AG04450 (cell line): ENCODE data around the gene HTR1D. TPM values are rescaled to one million over a fixed set of nuclear protein-coding genes. Genes with fewer than 3 reads are reported as not detected.
"Not testable (repeated sequence)": the region's sequence is repeated elsewhere in the genome, so short reads cannot be mapped to it uniquely, and the experiment has no call there.

Source experiments
- CTCF ChIA-PET: fragments of 300-600, 350-600 bp; formaldehyde crosslinking; extraction: SDS; loops from one replicate; lab custom pipeline; 2022; ENCODE audit warnings: antibody characterized with exemption, inconsistent platforms; lab: Charles Lee
- POLR2A ChIA-PET: fragments of 350-600 bp; formaldehyde crosslinking; extraction: SDS; loops from one replicate; lab custom pipeline; 2021; ENCODE audit warnings: antibody characterized with exemption, inconsistent platforms; lab: Yijun Ruan, JAX
- DNase-seq: peaks from one replicate; pipeline ENCODE4 v3.0.0-alpha.2; 2011; ENCODE audit warnings: low read depth, low spot score
- H3K27ac ChIP-seq: one replicate; pipeline ENCODE4 v1.5.1; 2012; ENCODE audit warnings: low read depth, low read length, control low read depth
- H3K27me3 ChIP-seq: one replicate; pipeline ENCODE4 v1.6.0; 2012; ENCODE audit warnings: low read length; ENCODE audit not compliant: control insufficient read depth, insufficient read depth
- H3K4me3 ChIP-seq: 2 replicates; pipeline ENCODE4 v1.5.1; 2011; ENCODE audit warnings: mild to moderate bottlenecking, low read depth, low read length, control low read depth
- H3K9me3 ChIP-seq: 2 replicates; pipeline ENCODE4 v1.5.1; 2012; ENCODE audit warnings: low read length; ENCODE audit not compliant: control insufficient read depth, insufficient read depth
- polyA plus RNA-seq: library from polyadenylated mRNA; depleted of rRNA; stranded (reverse); fragments of >200 nt; gene quantifications from 2 replicates; pipeline ENCODE4 v1.2.3, GENCODE V29; 2011
- TF ChIP-seq, protein P1 (sequence below): IDR thresholded peaks from 2 replicates; pipeline ENCODE4 v1.5.1; 2011; ENCODE audit warnings: low read depth, low read length, control low read depth, inconsistent platforms

The HTR1D gene
- polyA plus RNA-seq, 1 experiment: 0.07 TPM

DNA sequence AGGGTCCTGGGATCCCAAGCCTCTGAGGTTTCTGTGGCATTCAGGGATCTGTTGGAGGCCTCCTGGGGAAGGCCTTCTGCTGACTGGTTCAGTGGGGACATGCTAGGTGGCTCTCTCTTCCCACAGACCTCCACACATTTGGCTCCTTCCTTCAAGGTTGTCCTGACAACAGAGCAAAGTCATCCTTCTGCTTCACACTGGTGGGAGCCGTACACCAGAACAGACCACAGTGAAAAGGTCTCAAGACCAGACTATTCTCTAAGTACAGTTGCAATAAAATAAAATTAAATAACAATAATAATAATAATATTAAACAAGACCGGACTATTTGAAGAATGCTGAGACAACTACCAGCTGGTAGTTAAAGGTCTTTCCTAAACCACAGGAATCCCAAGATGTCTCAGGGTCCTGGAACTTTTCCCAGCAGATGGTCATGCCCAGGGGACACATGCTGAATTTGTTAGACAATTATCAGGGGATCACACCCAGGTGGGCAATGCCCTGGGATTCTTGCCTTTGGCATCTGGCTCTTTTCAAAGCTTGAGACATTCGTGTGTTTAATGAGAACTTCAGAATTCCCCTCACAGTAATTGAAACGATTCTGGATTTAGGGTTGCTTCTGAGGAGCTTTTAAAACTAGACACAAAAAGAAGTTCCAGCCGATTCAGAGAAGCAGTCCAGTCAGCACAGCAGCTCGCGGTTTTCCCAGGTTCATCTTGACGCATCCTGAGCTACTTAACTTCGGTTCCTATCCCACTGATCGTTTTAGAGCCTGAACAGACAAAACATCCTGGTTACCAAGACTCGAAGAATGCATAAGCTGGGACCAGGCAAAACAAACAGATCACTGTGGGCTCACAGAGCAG is 22.9 kb downstream of the HTR1D start:
- Histone ChIP-seq H3K27ac (peak overlapping the region; percentile 86), H3K9me3 (peaks cover 5% of the 10 kb centered on the region; the same call in 1 of the 2 replicates), H3K27me3 (no peaks in the 10 kb centered on the region), H3K4me3 (no peak overlapping the region)
- TF ChIP-seq, protein P1, sequence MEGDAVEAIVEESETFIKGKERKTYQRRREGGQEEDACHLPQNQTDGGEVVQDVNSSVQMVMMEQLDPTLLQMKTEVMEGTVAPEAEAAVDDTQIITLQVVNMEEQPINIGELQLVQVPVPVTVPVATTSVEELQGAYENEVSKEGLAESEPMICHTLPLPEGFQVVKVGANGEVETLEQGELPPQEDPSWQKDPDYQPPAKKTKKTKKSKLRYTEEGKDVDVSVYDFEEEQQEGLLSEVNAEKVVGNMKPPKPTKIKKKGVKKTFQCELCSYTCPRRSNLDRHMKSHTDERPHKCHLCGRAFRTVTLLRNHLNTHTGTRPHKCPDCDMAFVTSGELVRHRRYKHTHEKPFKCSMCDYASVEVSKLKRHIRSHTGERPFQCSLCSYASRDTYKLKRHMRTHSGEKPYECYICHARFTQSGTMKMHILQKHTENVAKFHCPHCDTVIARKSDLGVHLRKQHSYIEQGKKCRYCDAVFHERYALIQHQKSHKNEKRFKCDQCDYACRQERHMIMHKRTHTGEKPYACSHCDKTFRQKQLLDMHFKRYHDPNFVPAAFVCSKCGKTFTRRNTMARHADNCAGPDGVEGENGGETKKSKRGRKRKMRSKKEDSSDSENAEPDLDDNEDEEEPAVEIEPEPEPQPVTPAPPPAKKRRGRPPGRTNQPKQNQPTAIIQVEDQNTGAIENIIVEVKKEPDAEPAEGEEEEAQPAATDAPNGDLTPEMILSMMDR: no peak
- ChIA-PET CTCF (interaction anchor here (0.6 to 3.3 kb wide), 6 partner anchors 10 to 96 kb away, joined by 3 to 29 read pairs (median 6); no protein-coding TSS in a partner anchor), POLR2A (interaction anchor here (0.5 to 1.4 kb wide), 7 partner anchors 16 to 95 kb away, joined by 3 to 5 read pairs (median 3); no protein-coding TSS in a partner anchor)
- DNase-seq: peak; percentile 77

DNA sequence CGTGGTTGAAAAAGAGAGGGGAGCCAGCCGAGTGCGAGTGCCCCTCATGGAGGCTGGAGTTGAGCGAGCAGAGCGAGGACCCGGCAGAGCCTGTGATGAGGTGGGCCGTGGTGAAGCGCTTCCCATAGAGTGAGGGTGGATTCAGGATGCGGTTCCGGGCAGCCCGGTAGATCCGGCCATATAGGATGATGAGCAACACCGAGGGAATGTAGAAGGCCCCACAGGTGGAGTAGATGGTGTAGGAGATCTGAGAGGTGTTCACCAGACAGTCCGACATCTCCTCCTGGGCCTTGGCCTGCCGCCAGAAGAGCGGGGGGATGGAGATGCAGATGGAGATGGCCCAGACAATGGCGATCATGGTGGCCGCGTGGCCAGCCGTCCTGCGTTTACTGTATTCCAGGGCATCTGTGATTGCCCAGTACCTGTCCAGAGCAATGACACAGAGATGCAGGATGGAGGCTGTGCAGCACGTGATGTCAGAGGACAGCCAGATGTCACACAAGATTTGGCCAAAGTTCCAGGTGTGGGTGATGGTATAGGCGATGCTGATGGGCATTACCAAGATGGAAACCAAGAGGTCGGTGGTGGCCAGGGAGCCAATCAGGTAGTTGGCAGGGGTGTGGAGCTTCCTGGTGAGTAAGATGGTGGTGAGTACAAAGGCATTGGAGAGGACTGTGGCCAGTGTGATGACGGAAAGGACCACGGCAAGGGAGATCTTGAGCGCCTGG is 23.7 kb downstream of the HTR1D start:
- Histone ChIP-seq H3K27ac (peak overlapping the region; percentile 86), H3K27me3 (no peaks in the 10 kb centered on the region), H3K4me3 (no peak overlapping the region), H3K9me3 (peaks cover 5% of the 10 kb centered on the region; the same call in 1 of the 2 replicates)
- no peak for DNase-seq
- TF ChIP-seq, protein P1: no peak
- POLR2A ChIA-PET: interaction anchor here (1.4 kb wide), 1 partner anchor 91 kb away, joined by 3 read pairs; no protein-coding TSS in a partner anchor
- CTCF ChIA-PET: interaction anchor here (3.3 kb wide), 1 partner anchor 9 kb away, joined by 29 read pairs; no protein-coding TSS in a partner anchor

DNA sequence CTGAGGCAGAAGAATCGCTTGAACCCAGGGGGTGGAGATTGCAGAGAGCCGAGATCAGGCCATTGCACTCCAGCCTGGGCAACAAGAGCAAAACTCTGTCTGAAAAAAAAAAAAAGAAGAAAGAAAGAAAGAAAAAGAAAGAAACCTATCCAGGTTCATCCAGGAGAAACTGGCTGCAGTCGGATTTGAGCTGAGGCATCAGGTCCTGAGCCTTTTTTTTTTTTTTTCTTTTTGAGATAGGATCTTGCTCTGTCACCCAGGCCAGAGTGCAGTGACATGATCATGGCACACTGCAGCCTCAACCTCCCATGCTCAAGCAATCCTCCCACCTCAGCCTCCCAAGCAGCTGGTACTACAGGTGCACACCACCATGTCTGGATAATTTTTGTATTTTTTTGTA is 26.1 kb downstream of the HTR1D start:
- CTCF ChIA-PET: no interaction called here
- Histone ChIP-seq H3K4me3 (no peak overlapping the region), H3K27me3 (no peaks in the 10 kb centered on the region), H3K27ac (no peak overlapping the region), H3K9me3 (peaks cover 5% of the 10 kb centered on the region; the same call in 1 of the 2 replicates)
- POLR2A ChIA-PET: no interaction called here
- no peak for DNase-seq
- TF ChIP-seq, protein P1: no peak

DNA sequence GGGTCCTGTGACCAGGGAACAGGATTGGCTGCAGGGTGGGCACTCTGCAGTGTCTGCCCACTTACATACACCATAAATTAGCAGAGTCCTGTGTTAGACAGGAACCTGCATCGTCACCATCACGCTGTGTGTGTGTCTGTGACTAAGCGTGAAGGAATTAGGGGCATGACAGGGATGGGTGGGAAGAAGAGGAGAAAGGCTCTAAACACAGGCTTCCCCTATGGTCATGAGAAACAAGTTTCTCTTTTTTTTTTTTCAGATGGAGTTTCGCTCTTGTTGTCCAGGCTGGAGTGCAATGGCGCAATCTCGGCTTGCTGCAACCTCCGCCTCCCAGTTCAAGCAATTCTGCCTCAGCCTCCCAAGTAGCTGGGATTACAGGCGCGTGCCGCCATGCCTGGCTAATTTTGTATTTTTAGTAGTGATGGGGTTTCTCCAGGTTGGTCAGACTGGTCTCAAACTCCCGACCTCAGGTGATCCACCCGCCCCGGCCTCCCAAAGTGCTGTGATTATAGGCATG is 28.3 kb downstream of the HTR1D start:
- not testable (repeated sequence) for H3K4me3 ChIP-seq, DNase-seq, H3K9me3 ChIP-seq, H3K27ac ChIP-seq, H3K27me3 ChIP-seq
- CTCF ChIA-PET: interaction anchor here (0.6 to 9.2 kb wide), 2 partner anchors 16 to 92 kb away, joined by 3 to 303 read pairs; no protein-coding TSS in a partner anchor
- POLR2A ChIA-PET: interaction anchor here (0.7 kb wide), 1 partner anchor 1081 kb away, joined by 4 read pairs; no protein-coding TSS in a partner anchor

DNA sequence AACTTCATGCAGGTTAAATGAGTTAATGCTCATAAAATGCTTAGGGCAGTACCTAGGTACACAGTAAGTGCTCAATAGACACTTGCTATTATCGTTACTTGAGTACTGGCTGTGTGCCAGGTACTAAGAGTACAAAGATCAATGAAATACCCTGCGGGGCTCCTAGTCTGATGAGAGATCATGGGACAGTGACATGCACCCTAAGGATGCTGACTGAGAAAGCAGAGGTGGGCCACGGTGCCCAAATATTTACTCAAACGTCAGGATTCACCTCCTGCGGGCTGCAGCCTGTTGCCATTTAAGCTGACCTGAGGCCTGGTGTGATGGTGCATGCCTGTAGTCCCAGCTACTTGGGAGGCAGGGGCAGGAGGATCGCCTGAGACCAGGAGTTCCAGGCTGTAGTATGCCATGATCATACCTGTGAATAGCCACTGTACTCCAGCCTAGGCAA is 28.8 kb downstream of the HTR1D start:
- ChIA-PET POLR2A (interaction anchor here (0.6 kb wide), 1 partner anchor 153 kb away, joined by 4 read pairs; no protein-coding TSS in a partner anchor), CTCF (interaction anchor here (0.5 to 9.2 kb wide), 2 partner anchors 92 to 156 kb away, joined by 3 to 303 read pairs; no protein-coding TSS in a partner anchor)
- Histone ChIP-seq H3K27ac (peak overlapping the region; percentile 12), H3K27me3 (no peaks in the 10 kb centered on the region), H3K4me3 (no peak overlapping the region), H3K9me3 (peaks cover 3% of the 10 kb centered on the region; the same call in 1 of the 2 replicates)
- no peak for DNase-seq
- TF ChIP-seq, protein P1: no peak
